ENCODE results near the gene NATD1.
"Not testable (repeated sequence)": the region's sequence is repeated elsewhere in the genome, so short reads cannot be mapped to it uniquely, and the experiment has no call there.

NATD1 gene

GRCh38 chr17:21200590-21201297, 52.5 kb downstream of the NATD1 start:
- no peak for TF ChIP-seq POLR2A (IDR thresholded peaks at IDR 0.05; ENCODE audit: low read depth, low read length)
- FAIRE-seq, result no peak
- no peak for DNase-seq (ENCODE audit: insufficient read length, low spot score)

- DNase-seq (ENCODE audit: insufficient read length, low spot score) (no peak), FAIRE-seq (no peak)
- no peak for TF ChIP-seq POLR2A (IDR thresholded peaks at IDR 0.05; ENCODE audit: low read depth, low read length)
These were observed 53.4 kb downstream of the NATD1 start for GRCh38 chr17:21199856-21200255.

- FAIRE-seq, result no peak
- no peak for DNase-seq (ENCODE audit: insufficient read length, low spot score)
- TF ChIP-seq POLR2A (IDR thresholded peaks at IDR 0.05; ENCODE audit: low read depth, low read length), result no peak
These were observed 53.9 kb downstream of the NATD1 start for GRCh38 chr17:21199311-21199710.

- no peak for DNase-seq (ENCODE audit: insufficient read length, low spot score)
- FAIRE-seq, result no peak
- TF ChIP-seq POLR2A (IDR thresholded peaks at IDR 0.05; ENCODE audit: low read depth, low read length), result no peak
These were observed 54.8 kb downstream of the NATD1 start for GRCh38 chr17:21198411-21198810.

- DNase-seq (ENCODE audit: insufficient read length, low spot score) (no peak), FAIRE-seq (no peak)
- no peak for TF ChIP-seq POLR2A (IDR thresholded peaks at IDR 0.05; ENCODE audit: low read depth, low read length)
These were observed 57.1 kb downstream of the NATD1 start for GRCh38 chr17:21196126-21196525.

- no peak for TF ChIP-seq POLR2A (IDR thresholded peaks at IDR 0.05; ENCODE audit: low read depth, low read length)
- FAIRE-seq (no peak), DNase-seq (ENCODE audit: insufficient read length, low spot score) (no peak)
These were observed 58.5 kb downstream of the NATD1 start for GRCh38 chr17:21194703-21195102.

GRCh38 chr17:21194226-21194625, 59.0 kb downstream of the NATD1 start:
- DNase-seq (ENCODE audit: insufficient read length, low spot score), result no peak
- TF ChIP-seq POLR2A (IDR thresholded peaks at IDR 0.05; ENCODE audit: low read depth, low read length), result no peak
- FAIRE-seq, result no peak

GRCh38 chr17:21193031-21193430, 60.2 kb downstream of the NATD1 start:
- TF ChIP-seq POLR2A (IDR thresholded peaks at IDR 0.05; ENCODE audit: low read depth, low read length), result no peak
- FAIRE-seq (no peak), DNase-seq (ENCODE audit: insufficient read length, low spot score) (no peak)

GRCh38 chr17:21192414-21192813, 60.8 kb downstream of the NATD1 start:
- not testable (repeated sequence) for FAIRE-seq; DNase-seq (ENCODE audit: insufficient read length, low spot score)

GRCh38 chr17:21191698-21192097, 61.5 kb downstream of the NATD1 start:
- DNase-seq (ENCODE audit: insufficient read length, low spot score), result no peak
- TF ChIP-seq POLR2A (IDR thresholded peaks at IDR 0.05; ENCODE audit: low read depth, low read length), result no peak
- FAIRE-seq, result no peak

- DNase-seq (ENCODE audit: insufficient read length, low spot score) (no peak), FAIRE-seq (no peak)
- no peak for TF ChIP-seq POLR2A (IDR thresholded peaks at IDR 0.05; ENCODE audit: low read depth, low read length)
These were observed 63.1 kb downstream of the NATD1 start for GRCh38 chr17:21190078-21190477.

- FAIRE-seq, result no peak
- no peak for DNase-seq (ENCODE audit: insufficient read length, low spot score)
- TF ChIP-seq POLR2A (IDR thresholded peaks at IDR 0.05; ENCODE audit: low read depth, low read length), result no peak
These were observed 63.8 kb downstream of the NATD1 start for GRCh38 chr17:21189361-21189760.

Measured in H54 (cell line).